ENCODE data around the gene SAMD10.
A peak's percentile ranks its signal among the peaks of the same experiment; 100 is the strongest.
"Not testable (repeated sequence)": the region's sequence is repeated elsewhere in the genome, so short reads cannot be mapped to it uniquely, and the experiment has no call there.

The SAMD10 gene

GRCh38 chr20:63968136-63968927 is 11.1 kb downstream of the SAMD10 start:
- DNase-seq = no peak

- no peak for DNase-seq
These were observed 11.9 kb downstream of the SAMD10 start for GRCh38 chr20:63967330-63968135.

- DNase-seq = no peak
These were observed 12.5 kb downstream of the SAMD10 start for GRCh38 chr20:63966944-63967322.

GRCh38 chr20:63966172-63966943 is 13.1 kb downstream of the SAMD10 start:
- DNase-seq = no peak

- DNase-seq = no peak
These were observed 15.0 kb downstream of the SAMD10 start for GRCh38 chr20:63964412-63964811.

- DNase-seq = no peak
These were observed 15.6 kb downstream of the SAMD10 start for GRCh38 chr20:63963784-63964301.

GRCh38 chr20:63963348-63963741 is 16.1 kb downstream of the SAMD10 start:
- DNase-seq = no peak

- no peak for DNase-seq
These were observed 16.8 kb downstream of the SAMD10 start for GRCh38 chr20:63962426-63963347.

- DNase-seq = no peak
These were observed 17.6 kb downstream of the SAMD10 start for GRCh38 chr20:63961664-63962425.

- not testable (repeated sequence) for DNase-seq
These were observed 18.5 kb downstream of the SAMD10 start for GRCh38 chr20:63960654-63961621.

- DNase-seq = no peak
These were observed 19.8 kb downstream of the SAMD10 start for GRCh38 chr20:63959699-63960075.

- no peak for DNase-seq
These were observed 20.3 kb downstream of the SAMD10 start for GRCh38 chr20:63958964-63959698.

- no peak for DNase-seq
These were observed 21.0 kb downstream of the SAMD10 start for GRCh38 chr20:63958471-63958870.

GRCh38 chr20:63957690-63958441 is 21.6 kb downstream of the SAMD10 start:
- DNase-seq = peak; percentile 82

- DNase-seq = peak; percentile 93
These were observed 22.3 kb downstream of the SAMD10 start for GRCh38 chr20:63957004-63957689.

GRCh38 chr20:63956664-63957003 is 22.8 kb downstream of the SAMD10 start:
- DNase-seq = no peak

- DNase-seq = peak; percentile 96
These were observed 23.4 kb downstream of the SAMD10 start, which contains the start of gene UCKL1 for GRCh38 chr20:63955827-63956663. TSS of gene UCKL1 (minus strand) at chr20:63956416. CDS start at chr20:63956372, 44 bp downstream.

All from NCI-H82 (cell line).